ENCODE results near the gene MPP2.
"Not testable (repeated sequence)": the region's sequence is repeated elsewhere in the genome, so short reads cannot be mapped to it uniquely, and the experiment has no call there.

DNA sequence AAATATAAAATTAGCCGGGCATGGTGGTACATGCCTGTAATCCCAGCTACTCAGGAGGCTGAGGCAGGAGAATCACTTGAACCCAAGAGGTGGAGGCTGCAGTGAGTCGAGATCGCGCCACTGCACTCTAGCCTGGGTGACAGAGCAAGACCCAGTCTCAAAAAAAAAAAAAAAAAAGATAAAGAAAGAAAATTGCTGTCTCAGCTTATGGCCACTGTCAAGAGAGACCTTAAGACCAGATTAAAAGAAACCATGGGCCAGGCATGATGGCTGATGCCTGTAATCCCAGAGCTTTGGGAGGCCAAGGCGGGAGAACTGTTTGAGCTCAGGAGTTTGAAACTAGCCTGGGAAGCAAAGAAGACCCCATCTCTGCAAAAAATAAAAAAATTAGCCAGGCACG lies 38.3 kb downstream of the MPP2 start:
- TF ChIP-seq CTCF (IDR thresholded peaks at IDR 0.05); ZFX (IDR thresholded peaks at IDR 0.05; ENCODE audit: borderline replicate concordance): not testable (repeated sequence)

All from 22Rv1 (cell line).